DND-41 (cell line): ENCODE results near the gene POMGNT2.

Experiments
- ATAC-seq: fragments of 200-7000 bp; cut with Tn5 transposase; 3 replicates; pipeline ENCODE4 v1.9.1; 2021; ENCODE audit warnings: low read depth; ENCODE audit not compliant: insufficient read depth
- DNase-seq: peaks from one replicate; pipeline ENCODE4 v3.0.0-alpha.2; 2020
- H2AFZ ChIP-seq: 2 replicates; pipeline ENCODE4 v1.6.0; 2012; ENCODE audit warnings: low read depth, low read length
- H3K27ac ChIP-seq: 2 replicates; pipeline ENCODE4 v1.5.1; 2012; ENCODE audit warnings: low read length, inconsistent platforms
- H3K27me3 ChIP-seq: fragments of 200-600 bp; sonication (generic); 2 replicates; pipeline ENCODE4 v1.6.0; 2012; ENCODE audit warnings: low read length, mild to moderate bottlenecking, inconsistent platforms; ENCODE audit not compliant: insufficient read depth, poor library complexity
- H3K36me3 ChIP-seq: 2 replicates; pipeline ENCODE4 v1.5.1; 2012; ENCODE audit warnings: low read length, inconsistent platforms; ENCODE audit not compliant: insufficient read depth
- H3K4me1 ChIP-seq: 2 replicates; pipeline ENCODE4 v1.5.1; 2012; ENCODE audit warnings: mild to moderate bottlenecking, low read length; ENCODE audit not compliant: insufficient read depth
- H3K4me2 ChIP-seq: 2 replicates; pipeline ENCODE4 v1.6.0; 2012; ENCODE audit warnings: mild to moderate bottlenecking, moderate library complexity, low read length, inconsistent platforms; ENCODE audit not compliant: insufficient read depth
- H3K4me3 ChIP-seq, 2 experiments: fragments of 200-600 bp in 1 of 2; shearing (Covaris generic) in 1 of 2; 2 replicates each; pipeline ENCODE4 v1.5.1; 2012 to 2016; ENCODE audit warnings: inconsistent platforms in 2 of 2, low read length in 2 of 2, mild to moderate bottlenecking in 2 of 2, low read depth in 1 of 2, moderate library complexity in 1 of 2
- H3K79me2 ChIP-seq: 2 replicates; pipeline ENCODE4 v1.6.0; 2012; ENCODE audit warnings: low read length, inconsistent platforms; ENCODE audit not compliant: insufficient read depth
- H3K9ac ChIP-seq: 2 replicates; pipeline ENCODE4 v1.6.0; 2012; ENCODE audit warnings: low read depth, mild to moderate bottlenecking, inconsistent platforms, low read length, moderate library complexity
- H3K9me3 ChIP-seq: 2 replicates; pipeline ENCODE4 v1.5.1; 2012; ENCODE audit warnings: low read length, moderate library complexity, mild to moderate bottlenecking, inconsistent platforms; ENCODE audit not compliant: insufficient read depth, severe bottlenecking
- H4K20me1 ChIP-seq: 2 replicates; pipeline ENCODE4 v1.6.0; 2012; ENCODE audit warnings: low read length; ENCODE audit not compliant: insufficient read depth
- EZH2 ChIP-seq: IDR thresholded peaks from 3 replicates; pipeline ENCODE4 v1.6.1; 2012; ENCODE audit warnings: borderline replicate concordance, low read depth, mild to moderate bottlenecking, moderate library complexity, low read length, inconsistent platforms; ENCODE audit not compliant: severe bottlenecking
- TF ChIP-seq, protein P1 (sequence below): IDR thresholded peaks from 2 replicates; pipeline ENCODE4 v1.5.1; 2012; ENCODE audit warnings: borderline replicate concordance, low read length, moderate library complexity, mild to moderate bottlenecking; ENCODE audit not compliant: poor library complexity, severe bottlenecking; ENCODE audit errors: extremely low read depth

Gene POMGNT2

DNA sequence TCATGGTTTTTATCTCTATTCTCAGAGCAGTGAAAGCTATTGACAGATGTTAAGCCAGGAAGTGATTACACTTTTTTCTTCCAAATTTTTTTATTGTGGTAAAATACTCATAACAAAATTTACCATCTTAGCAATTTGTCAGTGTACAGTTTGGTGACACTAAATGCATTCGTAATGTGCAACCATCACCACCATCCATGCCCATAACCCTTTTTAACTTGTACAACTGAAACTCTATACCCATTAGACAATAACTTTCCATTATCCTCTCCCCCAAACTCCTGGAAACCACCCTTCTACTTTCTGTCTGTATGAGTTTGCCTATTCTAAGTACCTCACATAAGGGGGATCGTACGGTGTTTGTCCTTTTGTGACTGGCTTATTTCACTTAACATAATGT, 15.1 kb upstream of the POMGNT2 start:
- DNase-seq (no peak), ATAC-seq (no peak)
- Histone ChIP-seq H4K20me1 (no peaks in the 10 kb centered on the region), H3K36me3 (no peaks in the 10 kb centered on the region), H3K9ac (no peak overlapping the region), H3K27me3 (peaks cover 6% of the 10 kb centered on the region), H2AFZ (no peak overlapping the region), H3K9me3 (peaks cover 2% of the 10 kb centered on the region), H3K27ac (no peak overlapping the region), H3K4me2 (no peak overlapping the region), H3K4me1 (no peaks in the 10 kb centered on the region), H3K4me3 (no peak overlapping the region), H3K79me2 (no peaks in the 10 kb centered on the region)
- TF ChIP-seq, protein P1, sequence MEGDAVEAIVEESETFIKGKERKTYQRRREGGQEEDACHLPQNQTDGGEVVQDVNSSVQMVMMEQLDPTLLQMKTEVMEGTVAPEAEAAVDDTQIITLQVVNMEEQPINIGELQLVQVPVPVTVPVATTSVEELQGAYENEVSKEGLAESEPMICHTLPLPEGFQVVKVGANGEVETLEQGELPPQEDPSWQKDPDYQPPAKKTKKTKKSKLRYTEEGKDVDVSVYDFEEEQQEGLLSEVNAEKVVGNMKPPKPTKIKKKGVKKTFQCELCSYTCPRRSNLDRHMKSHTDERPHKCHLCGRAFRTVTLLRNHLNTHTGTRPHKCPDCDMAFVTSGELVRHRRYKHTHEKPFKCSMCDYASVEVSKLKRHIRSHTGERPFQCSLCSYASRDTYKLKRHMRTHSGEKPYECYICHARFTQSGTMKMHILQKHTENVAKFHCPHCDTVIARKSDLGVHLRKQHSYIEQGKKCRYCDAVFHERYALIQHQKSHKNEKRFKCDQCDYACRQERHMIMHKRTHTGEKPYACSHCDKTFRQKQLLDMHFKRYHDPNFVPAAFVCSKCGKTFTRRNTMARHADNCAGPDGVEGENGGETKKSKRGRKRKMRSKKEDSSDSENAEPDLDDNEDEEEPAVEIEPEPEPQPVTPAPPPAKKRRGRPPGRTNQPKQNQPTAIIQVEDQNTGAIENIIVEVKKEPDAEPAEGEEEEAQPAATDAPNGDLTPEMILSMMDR: no peak
- TF ChIP-seq EZH2: no peak

DNA sequence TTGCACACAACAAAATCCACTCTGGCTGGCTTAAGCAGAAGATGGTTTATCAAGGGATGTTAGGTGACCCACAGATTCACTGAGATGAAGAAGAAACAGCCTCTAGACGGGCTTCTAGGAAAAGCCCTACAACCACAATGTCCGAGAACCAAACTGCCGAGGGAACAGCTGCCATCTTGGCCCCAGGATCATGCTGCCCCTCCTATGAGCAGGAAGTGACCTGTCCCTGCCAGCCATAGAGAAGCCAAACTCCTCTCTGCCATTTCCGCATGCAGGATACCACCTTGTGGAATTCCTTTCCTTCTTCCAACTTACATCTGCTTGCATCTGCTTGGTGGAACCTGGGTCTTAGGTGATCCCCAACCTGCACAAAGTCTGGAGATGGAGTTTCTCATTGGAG, 11.4 kb upstream of the POMGNT2 start:
- H3K4me2 ChIP-seq: no peak overlapping the region
- H3K4me1 ChIP-seq: no peaks in the 10 kb centered on the region
- no peak for TF ChIP-seq EZH2
- TF ChIP-seq, protein P1: no peak
- no peaks in the 10 kb centered on the region for H3K79me2 ChIP-seq
- no peak overlapping the region for H3K4me3 ChIP-seq
- no peaks in the 10 kb centered on the region for H3K36me3 ChIP-seq
- H2AFZ ChIP-seq: no peak overlapping the region
- no peak overlapping the region for H3K9ac ChIP-seq
- H4K20me1 ChIP-seq: no peaks in the 10 kb centered on the region
- H3K27me3 ChIP-seq: peaks cover 6% of the 10 kb centered on the region
- no peak overlapping the region for H3K27ac ChIP-seq
- DNase-seq: no peak
- no peaks in the 10 kb centered on the region for H3K9me3 ChIP-seq
- no peak for ATAC-seq

DNA sequence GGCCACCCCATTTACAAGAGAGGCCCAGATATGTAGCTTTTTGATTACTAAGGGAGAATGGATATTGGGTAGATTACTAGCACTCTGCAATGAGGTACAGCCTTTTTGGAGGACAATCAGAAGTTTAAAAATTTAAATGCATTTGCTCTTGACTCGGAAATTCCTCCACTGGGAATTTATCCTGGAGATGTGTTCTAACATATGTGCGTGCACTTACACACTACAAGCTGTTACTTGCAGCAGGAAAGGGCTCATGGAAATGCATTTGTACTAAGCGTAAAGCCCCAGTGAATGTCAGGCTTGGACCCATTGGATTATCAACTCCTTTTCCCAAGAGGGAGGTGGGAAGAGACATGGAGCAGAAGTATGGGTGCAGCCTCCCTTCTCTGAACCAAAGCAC, 7.8 kb upstream of the POMGNT2 start:
- H3K79me2 ChIP-seq: no peaks in the 10 kb centered on the region
- no peak overlapping the region for H2AFZ ChIP-seq
- H3K27ac ChIP-seq: no peak overlapping the region
- H3K9me3 ChIP-seq: no peaks in the 10 kb centered on the region
- ATAC-seq: no peak
- H4K20me1 ChIP-seq: no peaks in the 10 kb centered on the region
- H3K4me2 ChIP-seq: no peak overlapping the region
- no peaks in the 10 kb centered on the region for H3K36me3 ChIP-seq
- no peaks in the 10 kb centered on the region for H3K27me3 ChIP-seq
- TF ChIP-seq, protein P1: no peak
- TF ChIP-seq EZH2: no peak
- H3K4me1 ChIP-seq: no peaks in the 10 kb centered on the region
- no peak for DNase-seq
- no peak overlapping the region for H3K9ac ChIP-seq
- H3K4me3 ChIP-seq: no peak overlapping the region

GRCh38 chr3:43106293-43106628, 382 bp upstream of the POMGNT2 start:
- TF ChIP-seq EZH2: no peak
- TF ChIP-seq, protein P1: no peak
- Histone ChIP-seq H3K9me3 (no peaks in the 10 kb centered on the region), H3K4me1 (peaks cover 30% of the 10 kb centered on the region), H3K9ac (peak overlapping the region; percentile 78; the same call in 1 of the 2 replicates), H3K36me3 (no peaks in the 10 kb centered on the region), H3K4me2 (peak overlapping the region; percentile 90), H3K79me2 (peaks cover 40% of the 10 kb centered on the region), H3K4me3 (peak overlapping the region; percentile 73 to 86; a peak in 3 of 4 replicates), H3K27me3 (no peaks in the 10 kb centered on the region), H2AFZ (peak overlapping the region; percentile 79), H3K27ac (no peak overlapping the region), H4K20me1 (peaks cover 23% of the 10 kb centered on the region; the same call in 1 of the 2 replicates)
- ATAC-seq (peak; percentile 11), DNase-seq (no peak)
